ENCODE data around the gene PRR5.

Gene PRR5

GRCh38 chr22:44712962-44713361 is 11.0 kb downstream of the PRR5 start:
- Histone ChIP-seq H3K9ac (ENCODE audit: low read depth in 1 of 2, low read length in 2 of 2) (no peak overlapping the region), H3K4me1 (ENCODE audit: control insufficient read depth in 1 of 2, insufficient read depth in 2 of 2, low read length in 2 of 2) (peaks cover 35 to 41% of the 10 kb centered on the region in 2 donors), H3K27ac (ENCODE audit: low read depth, low read length) (no peak overlapping the region), H3K4me3 (ENCODE audit: low read depth in 1 of 2, low read length in 2 of 2) (no peak overlapping the region), H3K9me3 (ENCODE audit: control insufficient read depth in 1 of 2, low read length in 2 of 2) (no peaks in the 10 kb centered on the region), H3K27me3 (ENCODE audit: control insufficient read depth in 1 of 2, insufficient read depth in 2 of 2, low read length in 2 of 2) (no peaks in the 10 kb centered on the region), H3K36me3 (ENCODE audit: control insufficient read depth in 1 of 2, insufficient read depth in 2 of 2, low read length in 2 of 2) (peaks cover 0 to 19% of the 10 kb centered on the region in 2 donors)

GRCh38 chr22:44714703-44715350 is 12.8 kb downstream of the PRR5 start:
- peaks cover 0 to 26% of the 10 kb centered on the region in 2 donors for H3K36me3 ChIP-seq (ENCODE audit: control insufficient read depth in 1 of 2, insufficient read depth in 2 of 2, low read length in 2 of 2)
- no peaks in the 10 kb centered on the region for H3K9me3 ChIP-seq (ENCODE audit: control insufficient read depth in 1 of 2, low read length in 2 of 2)
- no peaks in the 10 kb centered on the region for H3K27me3 ChIP-seq (ENCODE audit: control insufficient read depth in 1 of 2, insufficient read depth in 2 of 2, low read length in 2 of 2)
- no peak overlapping the region for H3K4me3 ChIP-seq (ENCODE audit: low read depth in 1 of 2, low read length in 2 of 2)
- no peak overlapping the region for H3K27ac ChIP-seq (ENCODE audit: low read depth, low read length)
- H3K4me1 ChIP-seq (ENCODE audit: control insufficient read depth in 1 of 2, insufficient read depth in 2 of 2, low read length in 2 of 2) = peaks cover 43 to 46% of the 10 kb centered on the region in 2 donors
- H3K9ac ChIP-seq (ENCODE audit: low read depth in 1 of 2, low read length in 2 of 2) = no peak overlapping the region

- no peaks in the 10 kb centered on the region for H3K9me3 ChIP-seq (ENCODE audit: control insufficient read depth in 1 of 2, low read length in 2 of 2)
- H3K4me1 ChIP-seq (ENCODE audit: control insufficient read depth in 1 of 2, insufficient read depth in 2 of 2, low read length in 2 of 2) = peaks cover 19 to 20% of the 10 kb centered on the region in 2 donors
- no peaks in the 10 kb centered on the region for H3K27me3 ChIP-seq (ENCODE audit: control insufficient read depth in 1 of 2, insufficient read depth in 2 of 2, low read length in 2 of 2)
- no peak overlapping the region for H3K9ac ChIP-seq (ENCODE audit: low read depth in 1 of 2, low read length in 2 of 2)
- H3K36me3 ChIP-seq (ENCODE audit: control insufficient read depth in 1 of 2, insufficient read depth in 2 of 2, low read length in 2 of 2) = peaks cover 0 to 48% of the 10 kb centered on the region in 2 donors
- H3K4me3 ChIP-seq (ENCODE audit: low read depth in 1 of 2, low read length in 2 of 2) = no peak overlapping the region
- no peak overlapping the region for H3K27ac ChIP-seq (ENCODE audit: low read depth, low read length)
Measured at GRCh38 chr22:44718418-44718817, 16.4 kb downstream of the PRR5 start.

DNA sequence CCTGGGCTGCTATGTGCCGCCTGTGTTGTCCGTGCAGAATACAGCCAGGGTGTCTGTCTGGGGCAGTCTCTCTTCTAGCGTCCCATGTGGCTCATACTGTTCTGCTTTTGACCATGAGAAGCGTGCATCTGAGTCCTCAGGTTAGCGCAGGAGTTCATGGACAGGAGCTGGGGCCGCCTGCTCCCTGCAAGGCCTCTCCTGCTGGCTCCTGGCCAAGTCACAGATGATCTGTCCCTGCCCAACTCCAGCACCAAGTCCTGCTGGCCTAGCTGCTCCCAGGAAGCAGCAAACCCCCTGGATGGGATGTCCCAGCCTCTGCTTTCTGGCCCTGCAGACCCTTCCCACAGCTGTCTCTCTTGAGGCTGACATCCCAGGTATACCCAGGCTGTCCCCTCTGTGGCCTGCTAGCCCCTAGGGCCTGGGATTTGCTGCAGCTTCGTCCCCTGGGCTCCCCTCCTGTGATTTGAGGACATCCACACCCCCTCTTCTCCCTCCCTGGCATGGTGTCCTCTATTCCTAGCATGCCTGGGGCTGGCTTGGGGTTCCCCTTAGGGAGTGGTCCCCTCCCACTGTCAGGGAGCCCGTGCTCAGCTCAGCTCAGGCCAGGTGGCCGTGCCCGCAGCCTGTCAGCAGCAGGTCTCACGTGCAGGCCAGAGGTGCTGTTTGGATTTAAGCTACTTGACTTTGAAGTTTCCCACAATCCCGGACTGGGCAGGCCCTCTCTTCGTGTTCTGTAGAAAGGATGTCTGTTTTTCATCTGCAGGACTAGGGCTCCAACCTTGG is 17.8 kb downstream of the PRR5 start:
- Histone ChIP-seq H3K36me3 (ENCODE audit: control insufficient read depth in 1 of 2, insufficient read depth in 2 of 2, low read length in 2 of 2) (peaks cover 0 to 48% of the 10 kb centered on the region in 2 donors), H3K27me3 (ENCODE audit: control insufficient read depth in 1 of 2, insufficient read depth in 2 of 2, low read length in 2 of 2) (no peaks in the 10 kb centered on the region), H3K9ac (ENCODE audit: low read depth in 1 of 2, low read length in 2 of 2) (no peak overlapping the region), H3K4me1 (ENCODE audit: control insufficient read depth in 1 of 2, insufficient read depth in 2 of 2, low read length in 2 of 2) (peaks cover 12 to 16% of the 10 kb centered on the region in 2 donors), H3K9me3 (ENCODE audit: control insufficient read depth in 1 of 2, low read length in 2 of 2) (no peaks in the 10 kb centered on the region), H3K4me3 (ENCODE audit: low read depth in 1 of 2, low read length in 2 of 2) (no peak overlapping the region), H3K27ac (ENCODE audit: low read depth, low read length) (no peak overlapping the region)

GRCh38 chr22:44721213-44721612 is 19.2 kb downstream of the PRR5 start:
- Histone ChIP-seq H3K4me1 (ENCODE audit: control insufficient read depth in 1 of 2, insufficient read depth in 2 of 2, low read length in 2 of 2) (peaks cover 6 to 10% of the 10 kb centered on the region in 2 donors), H3K36me3 (ENCODE audit: control insufficient read depth in 1 of 2, insufficient read depth in 2 of 2, low read length in 2 of 2) (peaks cover 3 to 47% of the 10 kb centered on the region in 2 donors), H3K27me3 (ENCODE audit: control insufficient read depth in 1 of 2, insufficient read depth in 2 of 2, low read length in 2 of 2) (no peaks in the 10 kb centered on the region), H3K9me3 (ENCODE audit: control insufficient read depth in 1 of 2, low read length in 2 of 2) (no peaks in the 10 kb centered on the region), H3K4me3 (ENCODE audit: low read depth in 1 of 2, low read length in 2 of 2) (no peak overlapping the region), H3K9ac (ENCODE audit: low read depth in 1 of 2, low read length in 2 of 2) (no peak overlapping the region), H3K27ac (ENCODE audit: low read depth, low read length) (no peak overlapping the region)

DNA sequence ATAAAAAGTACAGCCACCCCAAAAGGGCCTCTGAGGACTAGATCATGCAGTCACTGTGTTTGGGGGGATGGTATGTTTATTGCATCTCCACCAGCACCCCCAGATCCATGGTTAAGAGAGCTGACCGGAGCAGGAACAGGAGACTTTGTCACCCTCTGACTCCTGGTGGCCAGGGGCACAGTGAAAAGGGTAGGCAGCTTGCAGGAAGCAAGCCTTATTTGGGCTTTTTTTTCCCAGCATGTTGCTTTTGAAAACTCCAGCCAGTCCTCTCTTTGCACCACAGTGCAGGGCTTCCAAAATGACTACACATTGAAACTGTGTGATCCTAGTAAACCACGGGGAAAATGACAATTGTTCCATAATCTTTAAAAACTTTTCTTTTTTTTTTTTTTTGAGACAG is 20.6 kb downstream of the PRR5 start:
- Histone ChIP-seq H3K4me3 (ENCODE audit: low read depth in 1 of 2, low read length in 2 of 2) (no peak overlapping the region), H3K9me3 (ENCODE audit: control insufficient read depth in 1 of 2, low read length in 2 of 2) (no peaks in the 10 kb centered on the region), H3K9ac (ENCODE audit: low read depth in 1 of 2, low read length in 2 of 2) (no peak overlapping the region), H3K27me3 (ENCODE audit: control insufficient read depth in 1 of 2, insufficient read depth in 2 of 2, low read length in 2 of 2) (no peaks in the 10 kb centered on the region), H3K36me3 (ENCODE audit: control insufficient read depth in 1 of 2, insufficient read depth in 2 of 2, low read length in 2 of 2) (peaks cover 11 to 59% of the 10 kb centered on the region in 2 donors), H3K27ac (ENCODE audit: low read depth, low read length) (no peak overlapping the region), H3K4me1 (ENCODE audit: control insufficient read depth in 1 of 2, insufficient read depth in 2 of 2, low read length in 2 of 2) (peaks cover 6 to 10% of the 10 kb centered on the region in 2 donors)

DNA sequence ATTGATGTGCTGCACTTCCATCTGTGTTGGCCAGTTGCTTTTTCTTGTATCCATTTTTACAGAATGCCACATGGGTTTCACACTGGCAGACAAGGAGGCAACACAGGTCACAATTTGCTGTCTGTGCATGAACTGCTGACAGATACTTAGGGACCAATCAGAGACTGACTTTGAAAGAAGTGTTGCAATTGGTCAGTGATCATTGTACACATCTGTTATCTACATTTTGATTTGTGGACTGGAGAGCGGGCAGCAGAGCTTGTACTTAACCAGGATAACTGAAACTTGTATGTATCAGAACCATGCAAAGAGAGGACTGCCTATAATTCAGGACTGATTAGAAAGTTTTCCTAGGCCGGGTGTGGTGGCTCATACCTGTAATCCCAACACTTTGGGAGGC is 21.8 kb downstream of the PRR5 start:
- Histone ChIP-seq H3K27me3 (ENCODE audit: control insufficient read depth in 1 of 2, insufficient read depth in 2 of 2, low read length in 2 of 2) (no peaks in the 10 kb centered on the region), H3K9me3 (ENCODE audit: control insufficient read depth in 1 of 2, low read length in 2 of 2) (no peaks in the 10 kb centered on the region), H3K4me3 (ENCODE audit: low read depth in 1 of 2, low read length in 2 of 2) (no peak overlapping the region), H3K4me1 (ENCODE audit: control insufficient read depth in 1 of 2, insufficient read depth in 2 of 2, low read length in 2 of 2) (peaks cover 13 to 17% of the 10 kb centered on the region in 2 donors), H3K9ac (ENCODE audit: low read depth in 1 of 2, low read length in 2 of 2) (no peak overlapping the region), H3K36me3 (ENCODE audit: control insufficient read depth in 1 of 2, insufficient read depth in 2 of 2, low read length in 2 of 2) (peaks cover 11 to 63% of the 10 kb centered on the region in 2 donors), H3K27ac (ENCODE audit: low read depth, low read length) (no peak overlapping the region)

DNA sequence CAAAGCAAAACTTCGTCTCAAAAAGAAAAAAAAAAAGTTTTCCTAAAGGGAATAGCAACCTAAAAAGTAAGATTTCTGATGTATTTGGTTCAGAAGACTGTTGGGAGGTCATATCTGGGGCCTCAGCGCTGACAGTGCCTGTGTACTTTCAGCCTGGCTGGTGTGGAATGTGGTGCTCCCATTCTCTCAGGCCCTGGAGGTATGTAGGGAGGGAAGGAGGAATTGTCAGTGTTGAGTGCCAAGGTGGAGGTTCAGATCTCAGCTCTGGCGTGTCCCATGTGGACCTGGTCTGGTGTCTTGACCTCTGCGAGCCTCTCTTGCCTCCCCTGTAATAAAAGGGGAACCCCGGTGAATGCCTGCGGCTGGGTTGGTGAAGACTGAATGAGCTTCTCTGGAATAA is 22.4 kb downstream of the PRR5 start:
- Histone ChIP-seq H3K9ac (ENCODE audit: low read depth in 1 of 2, low read length in 2 of 2) (no peak overlapping the region), H3K27me3 (ENCODE audit: control insufficient read depth in 1 of 2, insufficient read depth in 2 of 2, low read length in 2 of 2) (no peaks in the 10 kb centered on the region), H3K4me1 (ENCODE audit: control insufficient read depth in 1 of 2, insufficient read depth in 2 of 2, low read length in 2 of 2) (peaks cover 17% of the 10 kb centered on the region in 2 donors), H3K9me3 (ENCODE audit: control insufficient read depth in 1 of 2, low read length in 2 of 2) (no peaks in the 10 kb centered on the region), H3K36me3 (ENCODE audit: control insufficient read depth in 1 of 2, insufficient read depth in 2 of 2, low read length in 2 of 2) (peaks cover 11 to 66% of the 10 kb centered on the region in 2 donors), H3K4me3 (ENCODE audit: low read depth in 1 of 2, low read length in 2 of 2) (no peak overlapping the region), H3K27ac (ENCODE audit: low read depth, low read length) (no peak overlapping the region)

- Histone ChIP-seq H3K4me1 (ENCODE audit: control insufficient read depth in 1 of 2, insufficient read depth in 2 of 2, low read length in 2 of 2) (peaks cover 13% of the 10 kb centered on the region in 2 donors), H3K9me3 (ENCODE audit: control insufficient read depth in 1 of 2, low read length in 2 of 2) (no peaks in the 10 kb centered on the region), H3K9ac (ENCODE audit: low read depth in 1 of 2, low read length in 2 of 2) (no peak overlapping the region), H3K36me3 (ENCODE audit: control insufficient read depth in 1 of 2, insufficient read depth in 2 of 2, low read length in 2 of 2) (peaks cover 11 to 62% of the 10 kb centered on the region in 2 donors), H3K4me3 (ENCODE audit: low read depth in 1 of 2, low read length in 2 of 2) (no peak overlapping the region), H3K27me3 (ENCODE audit: control insufficient read depth in 1 of 2, insufficient read depth in 2 of 2, low read length in 2 of 2) (no peaks in the 10 kb centered on the region), H3K27ac (ENCODE audit: low read depth, low read length) (no peak overlapping the region)
Measured at GRCh38 chr22:44724859-44725258, 22.9 kb downstream of the PRR5 start.

DNA sequence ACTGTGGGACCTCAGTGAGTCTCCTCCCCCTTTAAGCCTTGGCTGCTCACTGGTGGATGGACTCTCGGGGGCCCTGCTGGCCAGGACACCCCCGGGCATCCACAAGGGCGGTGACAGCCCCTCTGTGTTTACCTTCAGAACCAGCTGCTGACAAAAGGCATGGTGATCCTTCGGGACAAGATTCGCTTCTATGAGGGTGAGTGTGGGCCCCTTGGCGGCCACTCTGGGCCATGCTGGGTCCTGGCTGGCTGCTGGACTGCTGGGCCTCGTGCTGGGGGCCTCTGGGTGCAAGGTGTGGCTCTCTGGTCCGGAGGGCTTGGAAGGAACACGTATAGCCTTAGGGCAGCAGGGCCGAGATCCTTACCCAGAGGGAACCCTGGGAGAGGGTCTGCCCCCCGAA is 24.4 kb downstream of the PRR5 start:
- peaks cover 12 to 21% of the 10 kb centered on the region in 2 donors for H3K4me1 ChIP-seq (ENCODE audit: control insufficient read depth in 1 of 2, insufficient read depth in 2 of 2, low read length in 2 of 2)
- no peak overlapping the region for H3K27ac ChIP-seq (ENCODE audit: low read depth, low read length)
- H3K27me3 ChIP-seq (ENCODE audit: control insufficient read depth in 1 of 2, insufficient read depth in 2 of 2, low read length in 2 of 2) = no peaks in the 10 kb centered on the region
- no peak overlapping the region for H3K9ac ChIP-seq (ENCODE audit: low read depth in 1 of 2, low read length in 2 of 2)
- H3K4me3 ChIP-seq (ENCODE audit: low read depth in 1 of 2, low read length in 2 of 2) = no peak overlapping the region
- H3K36me3 ChIP-seq (ENCODE audit: control insufficient read depth in 1 of 2, insufficient read depth in 2 of 2, low read length in 2 of 2) = peaks cover 11 to 64% of the 10 kb centered on the region in 2 donors
- H3K9me3 ChIP-seq (ENCODE audit: control insufficient read depth in 1 of 2, low read length in 2 of 2) = no peaks in the 10 kb centered on the region

Measured in duodenal mucosa (tissue), 2 donors.